ENCODE measurements around the gene DBNDD1. TPM values are rescaled to one million over a fixed set of nuclear protein-coding genes. Genes with fewer than 3 reads are reported as not detected.
"Not testable (repeated sequence)": the region's sequence is repeated elsewhere in the genome, so short reads cannot be mapped to it uniquely, and the experiment has no call there.

The DBNDD1 gene
- total RNA-seq, 1 experiment from 2014 or later = 11.7 TPM

DNA sequence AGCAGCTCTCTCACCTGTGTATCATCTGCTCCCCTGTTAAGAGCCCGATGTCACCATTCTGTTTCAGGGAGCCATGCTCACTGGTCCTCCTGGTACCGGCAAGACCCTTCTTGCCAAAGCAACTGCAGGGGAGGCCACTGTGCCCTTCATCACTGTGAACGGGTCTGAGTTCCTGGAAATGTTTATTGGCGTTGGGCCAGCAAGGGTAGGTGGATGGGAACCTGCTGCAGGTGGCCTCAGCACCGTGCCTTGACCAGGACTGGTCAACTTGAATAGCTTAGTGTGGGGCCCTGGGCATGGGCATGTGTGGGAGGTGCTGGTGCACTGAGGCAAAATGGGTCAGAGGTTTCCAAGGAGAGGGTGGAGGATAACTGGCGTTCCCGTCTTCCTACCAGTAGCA lies 28.5 kb downstream of the DBNDD1 start:
- DNase-seq (ENCODE audit: low spot score) = no peak

DNA sequence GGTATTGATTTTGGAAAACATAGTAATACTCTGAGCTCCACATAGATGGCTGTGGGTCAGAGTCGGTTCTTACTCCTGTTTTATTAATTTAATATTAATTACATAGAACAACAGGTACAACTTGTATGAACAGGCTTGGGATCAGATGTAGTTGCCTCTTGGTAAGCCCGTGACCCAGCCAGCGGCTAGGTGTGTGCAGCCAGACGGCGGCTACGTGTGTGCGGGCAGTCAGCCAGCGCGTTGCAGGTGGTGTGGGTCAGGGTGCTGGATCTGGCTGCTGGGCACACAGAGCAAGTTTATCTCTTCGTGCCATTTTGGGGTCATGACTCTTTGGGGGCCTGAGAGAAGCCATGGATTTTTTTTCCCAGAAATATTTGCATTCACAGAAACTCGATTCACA lies 30.3 kb downstream of the DBNDD1 start:
- DNase-seq (ENCODE audit: low spot score) = no peak

DNA sequence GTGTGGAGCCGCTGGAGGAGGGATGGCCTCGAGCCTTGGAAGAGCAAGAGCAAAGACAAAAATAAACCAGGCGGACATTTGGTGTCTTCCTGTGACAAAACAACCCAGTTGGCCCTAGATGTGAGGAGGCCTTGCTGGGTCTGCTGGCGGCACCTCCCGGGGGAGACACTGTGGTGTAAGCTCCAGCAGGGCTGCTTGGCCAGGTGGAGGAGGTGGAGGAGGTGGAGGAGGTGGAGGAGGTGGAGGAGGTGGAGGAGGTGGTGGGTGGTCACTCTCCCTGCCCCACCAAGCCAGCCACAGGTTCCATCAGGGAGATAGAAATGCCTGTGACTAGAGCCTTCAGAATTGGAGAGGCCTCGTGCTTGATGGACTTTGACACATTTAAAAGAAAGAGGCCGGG lies 32.1 kb downstream of the DBNDD1 start:
- DNase-seq (ENCODE audit: low spot score) = no peak

DNA sequence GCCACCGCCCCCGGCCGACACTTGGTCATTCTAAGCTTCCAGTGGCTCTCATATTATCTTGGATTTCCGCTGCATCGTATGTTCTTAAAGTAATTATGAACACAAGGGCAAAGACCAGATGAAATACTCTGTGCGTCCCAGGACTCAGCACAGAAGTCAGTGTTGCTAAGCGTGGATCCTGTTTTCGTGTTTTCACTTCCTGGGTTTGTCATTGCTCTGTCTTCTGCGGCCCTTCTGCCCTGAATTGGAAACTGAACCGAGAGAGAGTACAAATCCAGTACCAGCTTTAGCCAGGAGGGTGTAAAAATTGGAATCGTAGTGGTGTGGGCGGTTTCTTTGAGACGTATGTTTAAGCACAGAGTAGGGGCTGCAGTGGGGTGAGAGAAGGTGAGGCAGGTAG lies 32.7 kb downstream of the DBNDD1 start:
- DNase-seq (ENCODE audit: low spot score) = no peak

DNA sequence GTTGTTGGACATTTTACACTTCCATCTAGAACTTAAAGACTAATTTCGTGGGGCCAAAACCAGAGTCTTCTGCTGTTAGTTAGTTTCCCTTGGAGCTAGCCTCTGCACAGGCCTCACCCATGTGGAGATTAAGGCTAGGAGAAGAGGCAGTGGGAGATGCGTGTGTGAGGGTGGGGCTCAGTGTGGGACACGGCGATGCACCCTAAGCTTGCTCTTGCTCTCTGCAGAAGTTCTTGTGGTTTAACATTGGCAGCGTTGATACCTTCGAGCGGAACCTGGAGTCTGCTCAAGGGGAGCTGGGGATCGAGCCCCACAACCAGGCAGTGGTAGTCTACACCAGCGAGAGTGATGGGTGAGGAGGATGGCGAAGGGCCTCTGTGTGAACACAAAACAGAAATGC lies 34.0 kb downstream of the DBNDD1 start:
- DNase-seq (ENCODE audit: low spot score) = no peak

DNA sequence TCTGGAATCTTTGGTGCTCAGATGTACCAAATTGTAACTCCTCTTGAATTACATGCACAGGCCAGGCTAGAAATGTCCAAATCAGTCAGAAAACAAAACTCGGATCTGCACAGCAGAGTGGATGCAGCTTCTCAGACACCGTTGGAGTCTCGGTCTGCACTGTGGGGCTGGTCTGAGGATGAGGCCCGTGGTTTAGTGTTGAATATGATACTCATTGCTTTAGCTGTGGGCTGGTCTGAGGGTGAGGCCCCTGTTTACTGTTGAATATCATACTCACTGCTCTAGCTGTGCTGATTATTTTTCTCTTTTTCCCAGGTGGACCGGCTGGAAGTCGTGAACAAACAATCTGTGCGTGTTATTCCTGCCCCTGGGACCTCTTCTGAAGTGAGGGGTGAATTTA lies 35.0 kb downstream of the DBNDD1 start:
- no peak for DNase-seq (ENCODE audit: low spot score)

DNA sequence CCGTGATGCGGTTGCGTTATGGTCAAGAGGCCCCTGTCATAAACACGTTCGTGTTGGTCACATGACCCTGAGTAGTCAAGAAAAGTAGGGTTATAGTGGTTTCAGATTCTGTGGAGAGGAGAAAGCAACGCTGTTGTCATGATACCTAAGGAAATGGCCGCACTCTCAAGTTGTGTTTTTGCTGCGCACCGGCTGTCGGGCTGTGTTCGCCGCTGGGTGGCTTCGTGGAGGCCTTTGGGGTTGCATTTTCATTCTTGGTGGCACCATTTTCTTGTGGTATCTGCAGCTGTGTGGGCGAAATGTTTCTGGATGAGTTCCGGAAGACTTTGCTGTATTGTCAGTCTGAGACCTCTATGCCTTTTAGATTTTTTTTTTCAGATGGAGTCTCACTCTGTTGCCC lies 35.7 kb downstream of the DBNDD1 start:
- DNase-seq (ENCODE audit: low spot score) = no peak

DNA sequence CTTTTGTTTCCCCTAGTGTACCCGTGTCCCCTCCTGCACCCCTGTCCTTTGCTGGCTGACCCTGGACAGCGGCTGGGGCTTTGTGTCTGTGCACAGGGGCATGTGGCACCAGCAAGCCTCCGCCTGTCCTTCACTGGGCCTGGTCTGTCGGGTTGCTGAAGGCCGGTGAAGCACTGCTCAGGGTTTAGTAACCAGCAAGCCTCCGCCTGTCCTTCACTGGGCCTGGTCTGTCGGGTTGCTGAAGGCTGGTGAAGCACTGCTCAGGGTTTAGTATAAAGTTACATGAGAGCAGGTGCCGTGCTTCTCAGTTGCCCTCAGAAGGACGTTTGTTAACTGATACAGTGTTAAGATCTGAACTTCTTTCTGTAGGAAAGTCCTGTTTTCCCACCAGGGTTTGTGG lies 36.9 kb downstream of the DBNDD1 start:
- DNase-seq (ENCODE audit: low spot score) = no peak

DNA sequence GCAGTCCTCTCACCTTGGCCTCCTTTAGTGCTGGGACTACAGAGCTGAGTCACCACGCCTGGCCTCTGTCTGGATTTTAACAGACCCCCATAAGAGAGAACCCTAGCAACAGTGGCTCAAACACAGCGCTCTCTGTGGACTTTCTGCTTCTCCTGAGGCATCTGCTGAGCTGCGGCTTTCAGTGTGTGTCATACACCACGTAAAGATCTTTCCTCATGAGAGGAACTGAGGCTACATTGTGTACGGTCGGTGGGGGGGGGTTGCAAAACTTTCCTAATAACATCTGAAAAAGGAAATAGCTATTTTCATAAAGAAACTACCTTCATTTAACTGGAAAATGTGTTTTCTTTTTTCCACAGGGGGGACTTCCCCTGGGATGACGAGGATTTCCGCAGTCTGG lies 37.8 kb downstream of the DBNDD1 start:
- no peak for DNase-seq (ENCODE audit: low spot score)

DNA sequence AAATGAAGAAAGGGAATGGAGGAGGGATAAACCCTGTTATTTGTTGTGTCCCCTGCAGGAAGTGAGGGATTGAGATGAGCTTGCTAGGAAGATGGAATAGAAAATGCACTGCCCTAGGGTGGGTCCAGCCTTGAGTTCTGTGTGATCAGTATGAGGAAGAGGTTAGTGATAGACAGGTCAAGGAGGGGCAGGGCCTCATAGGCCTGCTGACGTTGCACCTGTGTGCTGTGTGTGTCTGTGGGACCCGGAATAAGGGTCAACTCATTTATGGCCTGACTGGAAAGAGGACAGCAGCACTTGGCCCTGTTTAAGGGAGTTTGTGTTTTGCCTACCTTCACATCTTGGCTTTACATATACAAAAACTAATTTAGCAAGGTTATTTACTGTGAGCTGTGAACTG lies 44.4 kb downstream of the DBNDD1 start:
- DNase-seq (ENCODE audit: low spot score) = no peak

DNA sequence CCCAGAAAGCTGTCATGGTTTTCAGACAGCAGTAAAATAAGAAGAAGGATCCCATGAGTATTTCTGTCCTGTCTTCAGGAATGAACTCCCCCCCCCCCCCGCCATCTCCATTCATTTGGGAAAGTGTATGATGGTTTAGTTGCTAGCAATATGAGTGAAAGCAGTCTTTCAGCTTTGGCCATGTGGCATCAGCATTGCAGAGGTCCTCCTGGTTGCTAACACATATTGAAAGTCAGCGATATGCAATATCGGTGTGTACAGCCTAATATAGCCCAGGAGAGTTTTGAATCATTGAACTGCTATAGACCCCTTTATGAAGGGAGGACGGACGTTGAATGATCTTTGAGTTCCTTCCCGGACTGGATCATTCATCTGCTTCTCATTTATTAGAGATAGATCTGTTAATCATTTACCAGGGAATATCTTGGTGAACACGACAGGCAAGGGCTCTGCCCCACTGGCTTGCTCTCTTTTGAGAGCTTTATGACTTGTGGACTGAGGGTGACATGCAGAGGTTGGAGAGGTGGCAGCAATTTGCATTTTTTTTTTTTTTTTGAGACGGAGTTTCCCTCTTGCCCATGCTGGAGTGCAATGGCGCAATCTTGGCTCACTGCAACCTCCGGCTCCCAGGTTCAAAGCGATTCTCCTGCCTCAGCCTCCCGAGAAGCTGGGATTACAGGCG lies 45.5 kb downstream of the DBNDD1 start:
- DNase-seq (ENCODE audit: low spot score) = no peak

DNA sequence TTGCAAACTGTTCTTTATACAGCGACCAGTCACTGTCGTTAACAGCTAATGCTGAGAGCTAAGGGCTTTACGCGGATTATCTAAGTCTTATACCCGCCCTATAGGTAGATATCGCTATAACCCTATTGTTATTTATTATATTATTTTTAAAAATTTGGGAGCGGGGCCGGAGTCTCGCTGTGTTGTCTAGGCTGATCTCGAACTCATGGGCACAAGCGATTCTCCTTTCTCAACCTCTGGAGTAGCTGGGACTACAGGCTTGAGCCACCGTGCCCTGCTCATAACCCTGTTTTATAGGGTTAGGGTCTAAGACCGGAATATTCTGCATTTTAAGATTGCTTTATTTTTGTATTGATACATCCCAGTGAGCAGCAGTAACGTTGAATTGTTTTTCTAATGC lies 46.0 kb downstream of the DBNDD1 start:
- no peak for DNase-seq (ENCODE audit: low spot score)

DNA sequence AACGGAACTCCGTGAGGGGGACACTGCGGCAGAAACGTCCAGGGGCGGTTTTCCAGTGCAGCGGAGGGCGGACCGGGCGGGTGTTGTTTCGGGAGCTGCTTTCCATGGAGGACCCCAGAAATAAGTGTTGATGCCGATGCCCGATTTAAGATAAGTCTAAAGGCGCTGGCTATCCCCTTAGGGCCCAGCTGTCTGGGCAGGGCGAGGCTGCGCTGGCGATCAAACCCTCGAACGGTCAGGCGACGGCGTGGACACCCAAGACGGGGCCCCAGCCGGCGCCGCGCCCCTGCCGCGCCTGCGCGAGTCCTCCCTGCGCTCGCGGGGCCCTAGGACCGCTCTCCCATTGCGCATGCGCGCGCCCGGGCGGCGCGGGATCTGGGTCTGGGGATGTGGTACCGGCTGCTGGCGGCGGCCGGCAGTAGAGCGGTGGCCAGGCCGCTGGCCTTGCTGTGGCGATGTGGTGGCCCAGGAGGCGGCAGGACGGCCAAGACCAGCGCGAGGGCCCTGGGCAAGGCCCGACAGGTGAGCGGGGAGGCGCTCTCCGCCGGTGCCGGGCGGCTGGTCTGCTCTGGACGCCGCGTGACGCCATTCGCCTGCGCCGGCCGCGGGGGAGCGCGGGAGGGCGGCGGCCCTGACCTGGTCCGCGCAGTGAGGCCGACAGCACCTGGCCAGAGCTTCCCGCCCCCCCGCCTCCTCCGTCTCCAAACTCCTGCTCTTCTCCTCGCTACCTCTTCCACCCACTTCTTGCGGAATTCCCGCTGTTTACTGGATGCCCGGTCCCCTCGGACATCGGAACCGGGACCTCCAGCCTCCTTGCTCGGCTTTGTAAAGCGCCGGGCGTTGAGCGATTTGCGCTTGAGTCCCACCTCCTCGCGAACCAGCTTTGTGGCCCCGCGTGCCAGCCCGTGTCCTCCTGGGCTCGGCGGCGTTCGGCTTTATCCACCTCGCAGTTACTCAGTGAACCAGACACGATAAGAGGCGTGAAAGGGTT lies 46.7 kb downstream of the DBNDD1 start:
- peak; percentile 85 for DNase-seq (ENCODE audit: low spot score)

DNA sequence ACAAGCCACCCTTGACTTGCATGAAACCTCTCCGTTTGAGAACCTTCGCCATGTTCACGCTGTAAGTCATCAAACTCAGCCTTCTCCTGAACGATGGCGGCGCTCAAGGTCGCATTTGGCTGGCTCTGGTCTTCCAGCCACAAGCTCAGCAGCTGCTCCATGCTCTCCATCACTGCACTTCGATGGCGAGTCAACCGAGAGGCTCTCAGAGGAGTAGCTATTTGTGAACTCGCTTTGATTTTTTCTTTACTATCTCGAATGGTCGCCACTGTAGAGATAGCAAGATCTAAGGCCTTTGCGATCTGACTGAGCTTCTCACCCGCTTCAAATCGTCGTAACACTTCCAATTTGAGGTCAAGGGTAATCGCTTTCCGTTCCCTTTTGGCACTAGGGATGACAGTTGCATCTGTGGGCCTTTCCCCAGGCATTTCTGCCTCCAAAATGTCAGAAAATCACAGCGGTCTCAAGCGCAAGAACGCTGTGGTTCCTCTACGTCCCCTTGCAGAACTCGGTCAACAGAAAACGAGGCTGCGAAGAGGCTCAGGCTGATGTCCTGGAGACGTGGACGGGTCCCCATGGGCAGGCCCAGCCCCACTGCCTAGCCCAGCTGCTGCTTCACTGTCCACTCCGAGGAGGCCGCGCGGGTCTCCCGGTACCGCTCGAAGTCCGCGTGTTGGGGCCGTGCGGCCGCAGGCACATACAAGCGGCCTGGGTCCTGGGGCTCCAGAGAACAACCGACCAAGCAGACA lies 47.6 kb downstream of the DBNDD1 start:
- no peak for DNase-seq (ENCODE audit: low spot score)

DNA sequence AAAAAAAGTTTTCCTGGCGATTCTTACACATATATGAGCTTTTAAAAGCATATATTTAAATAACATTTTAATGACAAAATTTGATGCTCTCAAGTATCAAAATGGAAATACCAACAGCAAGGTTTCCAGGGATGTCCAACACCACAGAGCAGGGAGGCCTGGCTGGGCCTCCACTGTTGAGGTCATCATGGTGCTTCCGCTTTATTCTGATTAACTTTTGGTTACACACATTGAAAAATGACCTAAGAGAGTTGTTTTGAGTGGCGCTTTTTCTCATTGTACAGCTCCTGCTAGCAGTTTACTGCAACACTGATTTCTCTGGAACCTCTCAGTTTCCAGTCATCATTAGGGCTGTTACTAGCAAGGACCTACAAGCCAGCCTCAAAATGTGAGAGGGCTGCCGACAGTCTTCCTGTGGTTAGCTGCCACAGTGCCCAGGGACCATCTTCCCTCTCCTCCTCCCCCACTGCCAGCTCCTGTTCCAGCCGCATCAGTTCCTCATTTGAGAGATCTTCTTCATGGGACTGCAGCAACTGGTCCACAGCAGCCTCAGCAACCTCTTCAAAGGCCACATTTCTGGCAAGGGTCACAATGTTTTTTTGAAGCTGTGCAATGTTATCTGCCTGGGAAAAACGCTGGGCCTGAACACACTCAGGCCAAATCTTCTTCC lies 49.4 kb downstream of the DBNDD1 start:
- DNase-seq (ENCODE audit: low spot score) = no peak

DNA sequence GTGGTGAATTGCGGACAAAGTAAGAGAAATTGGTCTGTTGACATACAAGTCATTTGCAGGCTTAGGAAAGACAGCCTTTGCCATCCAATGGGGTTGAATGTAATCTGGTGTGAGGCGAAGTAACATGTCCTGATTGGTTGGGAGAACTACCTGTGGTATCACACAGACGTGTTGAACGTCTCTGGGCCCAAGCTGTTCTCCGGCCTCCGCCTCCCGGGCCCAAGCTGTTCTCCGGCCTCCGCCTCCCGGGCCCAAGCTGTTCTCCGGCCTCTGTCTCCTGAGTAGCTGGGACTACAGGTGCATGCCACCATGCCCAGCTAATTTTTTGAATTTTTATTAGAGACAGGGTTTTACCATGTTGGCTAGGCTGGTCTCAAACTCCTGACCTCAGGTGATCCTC lies 51.2 kb downstream of the DBNDD1 start:
- not testable (repeated sequence) for DNase-seq (ENCODE audit: low spot score)

DNA sequence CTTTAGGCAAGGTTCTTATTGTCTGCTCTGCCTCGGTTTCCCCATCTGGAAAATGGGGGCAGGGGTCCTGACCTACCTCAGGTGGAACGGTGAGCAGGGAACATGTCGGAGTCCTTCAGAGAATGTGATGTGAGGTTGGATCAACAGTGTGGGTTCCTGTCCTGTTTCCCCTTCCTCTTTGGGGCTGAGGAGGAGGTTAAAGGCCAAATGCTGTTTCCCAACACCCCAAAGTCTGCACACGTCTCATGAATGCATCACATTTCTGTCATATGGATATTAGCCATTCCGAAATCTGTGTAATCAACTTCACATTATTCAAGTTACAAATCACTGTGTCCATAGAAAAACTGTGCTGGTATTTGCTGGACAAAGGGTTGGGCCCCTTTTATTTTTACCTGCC lies 51.8 kb downstream of the DBNDD1 start:
- DNase-seq (ENCODE audit: low spot score) = not testable (repeated sequence)

DNA sequence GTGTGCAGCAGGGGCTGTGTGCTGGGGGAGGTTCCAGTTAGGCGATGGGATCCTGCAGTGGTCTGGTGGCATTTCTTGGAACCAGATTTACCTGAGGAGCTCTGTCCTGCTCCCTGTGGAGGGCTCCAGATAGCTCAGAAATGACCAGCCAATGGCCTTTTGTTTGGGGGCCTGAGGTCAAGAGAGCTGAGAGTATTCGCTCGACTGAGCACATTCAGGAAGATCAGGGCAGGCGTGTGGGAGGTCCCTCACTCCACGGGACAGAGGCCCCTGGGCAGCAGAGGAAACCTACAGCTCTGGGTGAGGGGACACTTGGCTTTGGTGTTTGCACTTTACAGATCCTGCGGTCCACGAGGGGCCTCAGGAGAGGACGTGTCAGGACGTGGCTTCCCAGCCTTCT lies 52.5 kb downstream of the DBNDD1 start:
- no peak for DNase-seq (ENCODE audit: low spot score)

DNA sequence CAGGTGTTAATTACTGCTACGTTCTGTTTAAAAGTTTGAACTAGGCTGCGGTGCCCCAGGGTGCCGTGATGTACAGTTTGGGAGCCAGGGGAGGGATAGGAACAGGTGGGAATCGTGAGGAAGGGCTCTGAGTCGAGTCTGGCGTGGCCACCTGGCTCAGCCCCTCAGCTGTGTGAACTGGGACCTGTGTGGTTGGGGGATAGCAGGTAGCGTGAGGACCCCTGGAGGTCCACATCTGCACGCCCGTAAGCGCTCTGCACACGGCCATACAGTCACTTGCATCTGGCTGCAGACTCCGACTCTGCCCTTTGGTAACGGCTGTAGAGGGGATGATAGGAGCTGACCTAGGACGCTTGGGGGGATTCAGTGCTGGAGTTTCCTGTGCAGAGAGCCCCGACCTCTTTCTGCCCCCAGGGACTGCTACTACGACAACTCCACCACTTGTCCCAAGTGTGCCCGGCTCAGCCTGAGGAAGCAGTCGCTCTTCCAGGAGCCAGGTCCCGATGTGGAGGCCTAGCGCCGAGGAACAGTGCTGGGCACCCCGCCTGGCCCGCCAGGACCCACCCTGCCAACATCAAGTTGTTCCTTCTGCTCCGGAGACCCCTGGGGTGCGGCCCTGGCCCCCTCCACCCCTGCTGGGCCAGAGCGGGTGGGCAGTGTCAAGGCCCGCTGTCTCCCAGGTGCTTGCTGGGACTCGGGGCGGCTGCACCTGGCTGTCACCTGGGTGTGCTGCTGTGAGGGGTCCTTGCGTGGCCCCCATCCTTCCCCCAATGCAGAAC lies 53.6 kb downstream of the DBNDD1 start:
- DNase-seq (ENCODE audit: low spot score) = no peak

DNA sequence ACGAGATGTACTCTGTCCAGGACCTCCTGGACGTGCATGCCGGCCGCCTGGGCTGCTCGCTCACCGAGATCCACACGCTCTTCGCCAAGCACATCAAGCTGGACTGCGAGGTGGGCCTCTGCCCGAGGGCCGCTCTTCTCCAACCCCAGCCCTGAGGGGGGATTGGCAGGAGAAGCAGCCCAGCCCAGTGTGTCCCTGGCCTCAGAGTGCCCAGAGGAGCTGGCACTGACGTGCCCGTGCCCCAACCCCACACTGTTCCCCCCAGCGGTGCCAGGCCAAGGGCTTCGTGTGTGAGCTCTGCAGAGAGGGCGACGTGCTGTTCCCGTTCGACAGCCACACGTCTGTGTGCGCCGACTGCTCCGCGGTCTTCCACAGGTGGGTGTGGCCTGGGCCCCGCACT lies 55.1 kb downstream of the DBNDD1 start:
- no peak for DNase-seq (ENCODE audit: low spot score)
